Measurements from ENCODE around the gene DENND4A. TPM values are rescaled to one million over a fixed set of nuclear protein-coding genes. Genes with fewer than 3 reads are reported as not detected.
A peak's percentile ranks its signal among the peaks of the same experiment; 100 is the strongest.

Gene DENND4A
- total and polyA plus RNA-seq, 9 of the 15 experiments (the other 6 are each of a cell fraction or from before 2014, with no cell fraction given), result 6.8 to 32.3 (median 19.9) TPM

DNA sequence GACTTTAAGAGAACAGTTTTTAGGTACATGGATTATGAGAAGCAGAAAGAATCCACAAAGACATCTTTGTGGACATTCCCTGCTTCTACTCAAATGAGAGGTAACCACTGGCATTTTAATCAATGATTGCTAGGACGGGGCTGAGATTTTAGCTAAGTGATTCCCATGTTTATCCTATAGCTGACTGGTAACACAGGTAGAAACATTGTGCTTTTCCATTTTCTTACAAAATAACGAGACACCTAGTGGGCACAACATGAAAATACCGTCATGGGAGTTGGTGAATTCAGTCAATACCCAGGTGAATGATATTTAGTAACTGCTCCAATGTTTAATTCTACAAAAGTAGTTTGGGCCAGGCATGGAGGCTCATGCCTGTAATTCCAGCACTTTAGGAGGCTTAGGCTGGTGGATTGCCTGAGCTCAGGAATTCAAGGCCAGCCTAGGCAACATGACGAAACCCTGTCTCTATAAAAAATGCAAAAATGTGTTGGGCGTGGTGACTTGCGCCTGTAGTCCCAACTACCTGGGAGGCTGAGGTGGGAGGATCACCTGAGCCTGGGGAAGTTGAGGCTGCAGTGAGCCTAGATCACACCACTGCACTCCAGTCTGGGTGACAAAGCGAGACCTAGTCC, 37.2 kb upstream of the DENND4A start (continued):
- TF ChIP-seq, protein P1, sequence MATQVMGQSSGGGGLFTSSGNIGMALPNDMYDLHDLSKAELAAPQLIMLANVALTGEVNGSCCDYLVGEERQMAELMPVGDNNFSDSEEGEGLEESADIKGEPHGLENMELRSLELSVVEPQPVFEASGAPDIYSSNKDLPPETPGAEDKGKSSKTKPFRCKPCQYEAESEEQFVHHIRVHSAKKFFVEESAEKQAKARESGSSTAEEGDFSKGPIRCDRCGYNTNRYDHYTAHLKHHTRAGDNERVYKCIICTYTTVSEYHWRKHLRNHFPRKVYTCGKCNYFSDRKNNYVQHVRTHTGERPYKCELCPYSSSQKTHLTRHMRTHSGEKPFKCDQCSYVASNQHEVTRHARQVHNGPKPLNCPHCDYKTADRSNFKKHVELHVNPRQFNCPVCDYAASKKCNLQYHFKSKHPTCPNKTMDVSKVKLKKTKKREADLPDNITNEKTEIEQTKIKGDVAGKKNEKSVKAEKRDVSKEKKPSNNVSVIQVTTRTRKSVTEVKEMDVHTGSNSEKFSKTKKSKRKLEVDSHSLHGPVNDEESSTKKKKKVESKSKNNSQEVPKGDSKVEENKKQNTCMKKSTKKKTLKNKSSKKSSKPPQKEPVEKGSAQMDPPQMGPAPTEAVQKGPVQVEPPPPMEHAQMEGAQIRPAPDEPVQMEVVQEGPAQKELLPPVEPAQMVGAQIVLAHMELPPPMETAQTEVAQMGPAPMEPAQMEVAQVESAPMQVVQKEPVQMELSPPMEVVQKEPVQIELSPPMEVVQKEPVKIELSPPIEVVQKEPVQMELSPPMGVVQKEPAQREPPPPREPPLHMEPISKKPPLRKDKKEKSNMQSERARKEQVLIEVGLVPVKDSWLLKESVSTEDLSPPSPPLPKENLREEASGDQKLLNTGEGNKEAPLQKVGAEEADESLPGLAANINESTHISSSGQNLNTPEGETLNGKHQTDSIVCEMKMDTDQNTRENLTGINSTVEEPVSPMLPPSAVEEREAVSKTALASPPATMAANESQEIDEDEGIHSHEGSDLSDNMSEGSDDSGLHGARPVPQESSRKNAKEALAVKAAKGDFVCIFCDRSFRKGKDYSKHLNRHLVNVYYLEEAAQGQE (IDR thresholded peaks at IDR 0.05; ENCODE audit: borderline replicate concordance), result peak; percentile 67; the same call in 1 of the 2 replicates
- TF ChIP-seq, protein P1 (CRISPR knock-in tag; IDR thresholded peaks at IDR 0.05; ENCODE audit: low read depth), result no peak
- TF ChIP-seq DIDO1 (tag; IDR thresholded peaks at IDR 0.05; ENCODE audit: low read depth) (no peak), ZNF589 (CRISPR knock-in tag; IDR thresholded peaks at IDR 0.05; ENCODE audit: low read depth) (no peak), HNRNPK (IDR thresholded peaks at IDR 0.05; ENCODE audit: low read depth, low read length, poor library complexity, severe bottlenecking) (no peak), RAD21 (CRISPR knock-in tag; conservative IDR thresholded peaks at IDR 0.05 in 1 of 2, IDR thresholded peaks at IDR 0.05 in 1 of 2) (peak; percentile 39 to 73; a peak in 3 of 4 replicates)
